Endothelial cell of umbilical vein (primary cell): ENCODE data around the gene PSENEN. TPM values are rescaled to one million over a fixed set of nuclear protein-coding genes. Genes with fewer than 3 reads are reported as not detected.

Source experiments
- BruUV-seq: library from RNA; stranded (reverse); fragments of 400-500 nt; replicated peaks from 2 replicates; lab custom pipeline; 2021; lab: Mats Ljungman, UMichigan
- CTCF ChIA-PET: fragments of 300-600, 350-600 bp; sonication (Branson Sonifier 250); formaldehyde crosslinking; loops from one replicate; lab custom pipeline; 2021; ENCODE audit warnings: antibody characterized with exemption, inconsistent platforms; lab: Charles Lee
- POLR2A ChIA-PET: fragments of 300-600, 350-600 bp; sonication (Branson Sonifier 250); formaldehyde crosslinking; loops from one replicate; lab custom pipeline; 2021; ENCODE audit warnings: antibody characterized with exemption, inconsistent platforms; lab: Charles Lee
- DNase-seq: peaks from one replicate; pipeline ENCODE4 v3.0.0-alpha.2; 2011; ENCODE audit warnings: low read depth, low spot score
- FAIRE-seq: peaks from 2 replicates; lab custom pipeline; 2011; peaks lifted over from hg19 to GRCh38; lab: Jason Lieb, UNC
- H2AFZ ChIP-seq: 2 replicates; pipeline ENCODE4 v1.6.0; 2012; ENCODE audit warnings: low read depth, low read length, control low read depth, inconsistent platforms
- H3K27ac ChIP-seq: 2 replicates; pipeline ENCODE4 v1.5.1; 2011; ENCODE audit warnings: low read depth, mild to moderate bottlenecking, control low read depth, low read length, moderate library complexity; ENCODE audit not compliant: insufficient read depth
- H3K27me3 ChIP-seq, 2 experiments: 2 replicates each; pipeline versions ENCODE4 v1.6.0 to v1.6.1; 2011; ENCODE audit warnings: low read length in 2 of 2, mixed read lengths in 1 of 2; ENCODE audit not compliant: control insufficient read depth in 2 of 2, insufficient read depth in 2 of 2
- H3K36me3 ChIP-seq, 2 experiments: 2 replicates in 1 of 2; 3 replicates in 1 of 2; pipeline ENCODE4 v1.5.1; 2011; ENCODE audit warnings: low read length in 2 of 2, mild to moderate bottlenecking in 1 of 2, moderate library complexity in 1 of 2; ENCODE audit not compliant: control insufficient read depth in 2 of 2, insufficient read depth in 2 of 2; ENCODE audit errors: extremely low read depth in 1 of 2
- H3K4me1 ChIP-seq: 3 replicates; pipeline ENCODE4 v1.5.1; 2011; ENCODE audit warnings: mild to moderate bottlenecking, low read length; ENCODE audit not compliant: control insufficient read depth, insufficient read depth; ENCODE audit errors: extremely low read depth
- H3K4me2 ChIP-seq: 2 replicates; pipeline ENCODE4 v1.6.1; 2011; ENCODE audit warnings: low read length, control low read depth, mixed read lengths; ENCODE audit not compliant: insufficient read depth
- H3K4me3 ChIP-seq, 3 experiments: fragments of 200-600 bp in 1 of 3; sonication (generic), shearing (Covaris generic) in 1 of 3; replicated peaks in 1 of 3; 2 replicates each; pipeline ENCODE4 v1.5.1; 2011 to 2016; ENCODE audit warnings: control low read depth in 3 of 3, low read length in 3 of 3, mild to moderate bottlenecking in 2 of 3, inconsistent platforms in 1 of 3, low read depth in 1 of 3, moderate library complexity in 1 of 3; ENCODE audit not compliant: insufficient read depth in 1 of 3
- H3K79me2 ChIP-seq: 2 replicates; pipeline ENCODE4 v1.6.0; 2012; ENCODE audit warnings: low read length, inconsistent platforms; ENCODE audit not compliant: control insufficient read depth, insufficient read depth
- H3K9ac ChIP-seq: replicated peaks from 2 replicates; pipeline ENCODE3; 2011; ENCODE audit warnings: low read length, control low read depth; ENCODE audit not compliant: insufficient read depth; ENCODE audit errors: extremely low read depth
- H3K9me1 ChIP-seq: replicated peaks from 3 replicates; pipeline ENCODE4 v1.6.0; 2011; ENCODE audit warnings: mild to moderate bottlenecking, low read length; ENCODE audit not compliant: control insufficient read depth, insufficient read depth; ENCODE audit errors: extremely low read depth
- H3K9me3 ChIP-seq: replicated peaks from 2 replicates; pipeline ENCODE4 v1.5.1; 2012; ENCODE audit warnings: low read length, inconsistent platforms; ENCODE audit not compliant: control insufficient read depth, insufficient read depth
- H4K20me1 ChIP-seq: replicated peaks from 2 replicates; pipeline ENCODE3; 2011; ENCODE audit warnings: mild to moderate bottlenecking, low read length; ENCODE audit not compliant: control insufficient read depth, insufficient read depth; ENCODE audit errors: extremely low read depth
- CTCF ChIP-seq, 2 donors: IDR thresholded peaks; 1 replicate in 1 of 2; 2 replicates in 1 of 2; pipeline ENCODE4 v1.5.1; 2011; ENCODE audit warnings: low read length in 2 of 2, mild to moderate bottlenecking in 2 of 2, moderate library complexity in 2 of 2, control low read depth in 1 of 2, inconsistent platforms in 1 of 2, low read depth in 1 of 2; ENCODE audit not compliant: insufficient read depth in 1 of 2; ENCODE audit errors: extremely low read depth in 1 of 2
- EZH2 ChIP-seq: IDR thresholded peaks from 2 replicates; pipeline ENCODE4 v1.6.1; 2012; ENCODE audit warnings: borderline replicate concordance, low read depth, mild to moderate bottlenecking, moderate library complexity, low read length, inconsistent platforms; ENCODE audit not compliant: severe bottlenecking
- FOS ChIP-seq: IDR thresholded peaks from 2 replicates; pipeline ENCODE4 v1.6.1; 2011; ENCODE audit warnings: mild to moderate bottlenecking, low read length, moderate library complexity, borderline replicate concordance; ENCODE audit not compliant: insufficient read depth
- GATA2 ChIP-seq: IDR thresholded peaks from 2 replicates; pipeline ENCODE4 v1.7.0; 2011; ENCODE audit warnings: low read depth, mild to moderate bottlenecking, moderate library complexity, mixed read lengths, low read length; ENCODE audit not compliant: insufficient read length, insufficient read depth
- JUN ChIP-seq: IDR thresholded peaks from 2 replicates; pipeline ENCODE4 v1.6.1; 2011; ENCODE audit warnings: borderline replicate concordance, low read depth; ENCODE audit not compliant: insufficient read length, insufficient read depth
- MYC ChIP-seq: IDR thresholded peaks from one replicate; pipeline ENCODE4 v1.6.1; 2011; ENCODE audit warnings: mild to moderate bottlenecking, low read depth, low read length
- POLR2A ChIP-seq: IDR thresholded peaks from 2 replicates; pipeline ENCODE4 v1.6.1; 2012; ENCODE audit warnings: low read depth, mild to moderate bottlenecking, control low read depth, low read length
- POLR2AphosphoS5 ChIP-seq: IDR thresholded peaks from 2 replicates; pipeline ENCODE4 v1.6.1; 2012; ENCODE audit warnings: low read depth, mild to moderate bottlenecking, control low read depth, low read length, moderate library complexity; ENCODE audit not compliant: insufficient read depth
- dilution Hi-C: fragments of 300-500 bp; cut with MboI; formaldehyde crosslinking; loops from one replicate; pipeline ENCODE4 v1.15.0; 2019; ENCODE audit warnings: low sequenced_read_pairs; ENCODE audit not compliant: extremely low pct_ligation_motif_present
- intact Hi-C: fragments of 100-400 bp; cut with micrococcal nuclease; formaldehyde crosslinking; loops from one replicate; pipeline ENCODE4 v1.10.0; 2022
- polyA plus RNA-seq, 4 experiments: library from polyadenylated mRNA; depleted of rRNA in 3 of 4; stranded (reverse) in 3 of 4; unstranded in 1 of 4; fragments of >200 nt; gene quantifications; 2 replicates each; pipeline versions ENCODE4 v1.2.1 to v1.2.3, GENCODE V29; 2011 to 2012; ENCODE audit warnings: missing spikeins in 1 of 4
- total RNA-seq: library from RNA; stranded (reverse); gene quantifications from 2 replicates; pipeline ENCODE4 v1.2.3, GENCODE V29; 2021
- TF ChIP-seq, protein P1 (sequence below): IDR thresholded peaks from 2 replicates; pipeline ENCODE4 v1.6.1; 2011; ENCODE audit not compliant: insufficient read depth, insufficient read length

The PSENEN gene
- total and polyA plus RNA-seq, 2 donors (not counting 3 experiments of a cell fraction or from before 2014, with no cell fraction given): 60.0 to 70.1 TPM

DNA sequence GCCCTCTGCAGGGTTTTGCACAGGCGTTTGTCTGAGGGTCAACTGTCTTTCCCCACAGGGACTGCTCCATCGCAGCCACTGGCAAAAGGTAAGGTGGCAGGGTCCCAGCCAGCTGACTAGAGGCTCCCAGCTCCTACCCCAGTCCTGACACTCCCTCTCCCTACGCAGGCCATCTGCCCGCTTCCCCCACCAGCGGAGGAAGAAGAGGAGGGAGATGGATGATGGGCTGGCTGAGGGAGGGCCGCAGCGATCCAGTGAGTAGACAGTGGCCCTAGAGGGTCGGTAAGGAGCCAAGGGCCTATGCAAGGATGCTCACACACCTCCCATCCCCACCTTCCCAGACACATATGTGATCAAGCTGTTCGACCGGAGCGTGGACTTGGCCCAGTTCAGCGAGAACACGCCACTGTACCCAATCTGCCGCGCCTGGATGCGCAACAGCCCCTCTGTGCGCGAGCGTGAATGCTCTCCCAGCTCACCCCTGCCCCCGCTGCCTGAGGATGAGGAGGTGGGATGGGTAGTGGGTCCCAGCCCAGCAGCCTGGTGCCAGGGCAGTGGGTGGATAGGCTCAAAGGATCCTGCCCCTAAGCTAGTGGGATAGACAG, 7.4 kb downstream of the PSENEN start:
- Histone ChIP-seq H3K27ac (no peak overlapping the region), H3K27me3 (no peaks in the 10 kb centered on the region), H3K4me3 (no peak overlapping the region), H3K79me2 (peaks cover 12% of the 10 kb centered on the region), H3K9me1 (no peaks in the 10 kb centered on the region), H3K36me3 (peaks cover 0 to 13% of the 10 kb centered on the region in 2 experiments), H3K4me2 (no peak overlapping the region), H2AFZ (no peak overlapping the region), H3K9me3 (no peaks in the 10 kb centered on the region), H3K9ac (no peak overlapping the region), H3K4me1 (peaks cover 20% of the 10 kb centered on the region), H4K20me1 (no peaks in the 10 kb centered on the region)
- FAIRE-seq (no peak), DNase-seq (no peak)
- intact Hi-C loops: no loop called here
- POLR2A ChIA-PET: no interaction called here
- dilution Hi-C loops: no loop called here
- TF ChIP-seq POLR2A: no peak
- BruUV-seq: no TSS peak
- CTCF ChIA-PET: no interaction called here

DNA sequence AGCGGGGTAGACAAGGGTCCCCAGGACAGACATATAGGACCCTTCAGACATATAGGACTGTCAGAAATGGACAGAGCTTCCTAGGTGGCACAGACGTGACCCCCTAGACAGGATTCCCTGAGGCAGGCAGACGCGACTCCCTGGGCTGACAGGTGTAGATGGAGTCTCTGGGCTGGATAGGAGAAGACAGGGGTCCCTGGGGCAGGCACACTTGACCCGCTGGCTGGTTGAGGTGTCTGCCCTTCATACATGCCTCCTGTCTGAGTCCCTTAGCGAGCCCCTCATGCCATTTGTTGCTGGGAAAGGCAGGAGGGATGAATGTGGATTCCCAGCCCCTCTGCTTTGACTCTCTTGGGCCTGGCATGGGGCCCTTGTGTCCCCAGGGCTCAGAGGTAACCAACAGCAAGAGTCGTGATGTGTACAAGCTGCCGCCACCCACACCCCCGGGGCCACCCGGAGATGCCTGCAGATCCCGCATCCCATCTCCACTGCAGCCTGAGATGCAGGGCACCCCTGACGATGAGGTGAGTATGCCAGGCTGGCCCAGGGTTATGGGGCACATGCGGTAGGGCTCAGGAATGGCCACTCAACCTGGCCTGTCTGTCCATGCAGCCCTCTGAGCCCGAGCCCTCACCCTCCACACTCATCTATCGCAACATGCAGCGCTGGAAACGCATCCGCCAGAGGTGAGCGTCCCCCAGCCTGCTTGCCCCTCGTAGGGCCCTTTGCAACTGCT, 8.4 kb downstream of the PSENEN start:
- Histone ChIP-seq H4K20me1 (no peaks in the 10 kb centered on the region), H3K36me3 (peaks cover 0 to 13% of the 10 kb centered on the region in 2 experiments), H3K9me3 (no peaks in the 10 kb centered on the region), H3K27ac (no peak overlapping the region), H3K79me2 (peaks cover 13% of the 10 kb centered on the region), H3K9me1 (no peaks in the 10 kb centered on the region), H3K4me1 (peaks cover 23% of the 10 kb centered on the region), H3K4me3 (no peak overlapping the region), H3K27me3 (no peaks in the 10 kb centered on the region), H3K4me2 (no peak overlapping the region), H2AFZ (no peak overlapping the region), H3K9ac (no peak overlapping the region)
- TF ChIP-seq, protein P1, sequence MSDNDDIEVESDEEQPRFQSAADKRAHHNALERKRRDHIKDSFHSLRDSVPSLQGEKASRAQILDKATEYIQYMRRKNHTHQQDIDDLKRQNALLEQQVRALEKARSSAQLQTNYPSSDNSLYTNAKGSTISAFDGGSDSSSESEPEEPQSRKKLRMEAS: no peak
- TF ChIP-seq JUN (no peak), POLR2AphosphoS5 (no peak), MYC (no peak), POLR2A (no peak), GATA2 (no peak), EZH2 (no peak), FOS (no peak), CTCF (IDR thresholded peaks at IDR 0.05; ENCODE audit: extremely low read depth in 1 of 2, insufficient read depth in 1 of 2, low read depth in 1 of 2, low read length in 2 of 2) (no peak)
- intact Hi-C loops (no loop called here), dilution Hi-C loops (no loop called here)
- POLR2A ChIA-PET: no interaction called here
- CTCF ChIA-PET: no interaction called here
- DNase-seq (no peak), FAIRE-seq (no peak)
- no TSS peak for BruUV-seq
